ENCODE results near the gene SLFN14.
"Not testable (repeated sequence)": the region's sequence is repeated elsewhere in the genome, so short reads cannot be mapped to it uniquely, and the experiment has no call there.

SLFN14 gene

GRCh38 chr17:35545150-35545549, 15.5 kb downstream of the SLFN14 start:
- Histone ChIP-seq H3K4me3 (ENCODE audit: insufficient read depth, low read depth, low read length) (no peak overlapping the region), H3K4me1 (ENCODE audit: control insufficient read depth, insufficient read depth, low read length) (no peaks in the 10 kb centered on the region), H3K9me3 (ENCODE audit: control insufficient read depth, low read length) (no peaks in the 10 kb centered on the region), H3K36me3 (ENCODE audit: control insufficient read depth, insufficient read depth, low read length) (no peaks in the 10 kb centered on the region), H3K27ac (ENCODE audit: insufficient read depth, low read depth, low read length, poor library complexity, severe bottlenecking) (no peak overlapping the region), H3K27me3 (ENCODE audit: control insufficient read depth, insufficient read depth, low read length, poor library complexity, severe bottlenecking) (peaks cover 7% of the 10 kb centered on the region)
- WGBS, 2 experiments: 71 to 80% methylated on average over 1 of the region's 1 CpG

- Histone ChIP-seq H3K36me3 (ENCODE audit: control insufficient read depth, insufficient read depth, low read length) (no peaks in the 10 kb centered on the region), H3K4me3 (ENCODE audit: insufficient read depth, low read depth, low read length) (no peak overlapping the region), H3K27me3 (ENCODE audit: control insufficient read depth, insufficient read depth, low read length, poor library complexity, severe bottlenecking) (peaks cover 7% of the 10 kb centered on the region), H3K27ac (ENCODE audit: insufficient read depth, low read depth, low read length, poor library complexity, severe bottlenecking) (no peak overlapping the region), H3K9me3 (ENCODE audit: control insufficient read depth, low read length) (no peaks in the 10 kb centered on the region), H3K4me1 (ENCODE audit: control insufficient read depth, insufficient read depth, low read length) (no peaks in the 10 kb centered on the region)
- 74 to 83% methylated on average over 1 of the region's 1 CpG for WGBS, 2 experiments
Measured at GRCh38 chr17:35543856-35544255, 16.8 kb downstream of the SLFN14 start.

GRCh38 chr17:35542990-35543389, 17.6 kb downstream of the SLFN14 start:
- no peaks in the 10 kb centered on the region for H3K9me3 ChIP-seq (ENCODE audit: control insufficient read depth, low read length)
- H3K4me3 ChIP-seq (ENCODE audit: insufficient read depth, low read depth, low read length): no peak overlapping the region
- no peaks in the 10 kb centered on the region for H3K4me1 ChIP-seq (ENCODE audit: control insufficient read depth, insufficient read depth, low read length)
- peaks cover 5% of the 10 kb centered on the region for H3K27me3 ChIP-seq (ENCODE audit: control insufficient read depth, insufficient read depth, low read length, poor library complexity, severe bottlenecking)
- H3K27ac ChIP-seq (ENCODE audit: insufficient read depth, low read depth, low read length, poor library complexity, severe bottlenecking): no peak overlapping the region
- H3K36me3 ChIP-seq (ENCODE audit: control insufficient read depth, insufficient read depth, low read length): no peaks in the 10 kb centered on the region

GRCh38 chr17:35541434-35541833, 19.2 kb downstream of the SLFN14 start:
- no peaks in the 10 kb centered on the region for H3K9me3 ChIP-seq (ENCODE audit: control insufficient read depth, low read length)
- WGBS, 2 experiments: 96 to 100% methylated on average over 1 of the region's 1 CpG
- H3K4me3 ChIP-seq (ENCODE audit: insufficient read depth, low read depth, low read length): no peak overlapping the region
- H3K27me3 ChIP-seq (ENCODE audit: control insufficient read depth, insufficient read depth, low read length, poor library complexity, severe bottlenecking): no peaks in the 10 kb centered on the region
- no peaks in the 10 kb centered on the region for H3K4me1 ChIP-seq (ENCODE audit: control insufficient read depth, insufficient read depth, low read length)
- no peak overlapping the region for H3K27ac ChIP-seq (ENCODE audit: insufficient read depth, low read depth, low read length, poor library complexity, severe bottlenecking)
- no peaks in the 10 kb centered on the region for H3K36me3 ChIP-seq (ENCODE audit: control insufficient read depth, insufficient read depth, low read length)

- Histone ChIP-seq H3K4me1 (ENCODE audit: control insufficient read depth, insufficient read depth, low read length) (no peaks in the 10 kb centered on the region), H3K27ac (ENCODE audit: insufficient read depth, low read depth, low read length, poor library complexity, severe bottlenecking) (no peak overlapping the region), H3K27me3 (ENCODE audit: control insufficient read depth, insufficient read depth, low read length, poor library complexity, severe bottlenecking) (no peaks in the 10 kb centered on the region), H3K36me3 (ENCODE audit: control insufficient read depth, insufficient read depth, low read length) (no peaks in the 10 kb centered on the region), H3K4me3 (ENCODE audit: insufficient read depth, low read depth, low read length) (no peak overlapping the region), H3K9me3 (ENCODE audit: control insufficient read depth, low read length) (no peaks in the 10 kb centered on the region)
- 93 to 96% methylated on average over 6 to 8 of the region's 8 CpGs for WGBS, 2 experiments
Measured at GRCh38 chr17:35540589-35541404, 19.8 kb downstream of the SLFN14 start.

GRCh38 chr17:35539659-35540026, 21.0 kb downstream of the SLFN14 start:
- no peaks in the 10 kb centered on the region for H3K4me1 ChIP-seq (ENCODE audit: control insufficient read depth, insufficient read depth, low read length)
- no peaks in the 10 kb centered on the region for H3K36me3 ChIP-seq (ENCODE audit: control insufficient read depth, insufficient read depth, low read length)
- H3K4me3 ChIP-seq (ENCODE audit: insufficient read depth, low read depth, low read length): no peak overlapping the region
- H3K9me3 ChIP-seq (ENCODE audit: control insufficient read depth, low read length): no peaks in the 10 kb centered on the region
- no peak overlapping the region for H3K27ac ChIP-seq (ENCODE audit: insufficient read depth, low read depth, low read length, poor library complexity, severe bottlenecking)
- 67 to 69% methylated on average over 5 of the region's 5 CpGs for WGBS, 2 experiments
- H3K27me3 ChIP-seq (ENCODE audit: control insufficient read depth, insufficient read depth, low read length, poor library complexity, severe bottlenecking): no peaks in the 10 kb centered on the region

- Histone ChIP-seq H3K9me3 (ENCODE audit: control insufficient read depth, low read length) (no peaks in the 10 kb centered on the region), H3K4me1 (ENCODE audit: control insufficient read depth, insufficient read depth, low read length) (no peaks in the 10 kb centered on the region), H3K4me3 (ENCODE audit: insufficient read depth, low read depth, low read length) (no peak within 1 kb of the TSS), H3K27ac (ENCODE audit: insufficient read depth, low read depth, low read length, poor library complexity, severe bottlenecking) (no peak within 1 kb of the TSS), H3K36me3 (ENCODE audit: control insufficient read depth, insufficient read depth, low read length) (no peaks in the 10 kb centered on the region), H3K27me3 (ENCODE audit: control insufficient read depth, insufficient read depth, low read length, poor library complexity, severe bottlenecking) (no peaks in the 10 kb centered on the region)
- WGBS, 2 experiments: 87 to 100% methylated on average over 2 of the region's 2 CpGs
Measured at GRCh38 chr17:35537601-35538141, 22.9 kb downstream of the SLFN14 start, which contains the start of gene SLFN12L. Gene SLFN12L (minus strand): TSS chr17:35537678. CDS start chr17:35522364, 15,314 bp downstream.

- Histone ChIP-seq H3K4me1 (ENCODE audit: control insufficient read depth, insufficient read depth, low read length) (no peaks in the 10 kb centered on the region), H3K27ac (ENCODE audit: insufficient read depth, low read depth, low read length, poor library complexity, severe bottlenecking) (no peak overlapping the region), H3K4me3 (ENCODE audit: insufficient read depth, low read depth, low read length) (no peak overlapping the region), H3K36me3 (ENCODE audit: control insufficient read depth, insufficient read depth, low read length) (no peaks in the 10 kb centered on the region), H3K27me3 (ENCODE audit: control insufficient read depth, insufficient read depth, low read length, poor library complexity, severe bottlenecking) (no peaks in the 10 kb centered on the region), H3K9me3 (ENCODE audit: control insufficient read depth, low read length) (no peaks in the 10 kb centered on the region)
- WGBS, 2 experiments: 91 to 92% methylated on average over 13 of the region's 13 CpGs
Measured at GRCh38 chr17:35536664-35537171, 23.9 kb downstream of the SLFN14 start.

GRCh38 chr17:35535406-35535805, 25.2 kb downstream of the SLFN14 start:
- not testable (repeated sequence) for H3K9me3 ChIP-seq (ENCODE audit: control insufficient read depth, low read length); H3K4me1 ChIP-seq (ENCODE audit: control insufficient read depth, insufficient read depth, low read length); H3K27ac ChIP-seq (ENCODE audit: insufficient read depth, low read depth, low read length, poor library complexity, severe bottlenecking); H3K4me3 ChIP-seq (ENCODE audit: insufficient read depth, low read depth, low read length); H3K27me3 ChIP-seq (ENCODE audit: control insufficient read depth, insufficient read depth, low read length, poor library complexity, severe bottlenecking); H3K36me3 ChIP-seq (ENCODE audit: control insufficient read depth, insufficient read depth, low read length)
- 94 to 95% methylated on average over 9 of the region's 9 CpGs for WGBS, 2 experiments

- H3K27me3 ChIP-seq (ENCODE audit: control insufficient read depth, insufficient read depth, low read length, poor library complexity, severe bottlenecking): no peaks in the 10 kb centered on the region
- no peaks in the 10 kb centered on the region for H3K9me3 ChIP-seq (ENCODE audit: control insufficient read depth, low read length)
- WGBS, 2 experiments: 89 to 95% methylated on average over 2 to 3 of the region's 3 CpGs
- no peak overlapping the region for H3K27ac ChIP-seq (ENCODE audit: insufficient read depth, low read depth, low read length, poor library complexity, severe bottlenecking)
- H3K4me3 ChIP-seq (ENCODE audit: insufficient read depth, low read depth, low read length): no peak overlapping the region
- no peaks in the 10 kb centered on the region for H3K36me3 ChIP-seq (ENCODE audit: control insufficient read depth, insufficient read depth, low read length)
- no peaks in the 10 kb centered on the region for H3K4me1 ChIP-seq (ENCODE audit: control insufficient read depth, insufficient read depth, low read length)
Measured at GRCh38 chr17:35534576-35535093, 26.0 kb downstream of the SLFN14 start.

Data from ectodermal cell (in vitro differentiated cells).